Measurements from ENCODE around the gene GARIN5A.
A peak's percentile ranks its signal among the peaks of the same experiment; 100 is the strongest.
"Not testable (repeated sequence)": the region's sequence is repeated elsewhere in the genome, so short reads cannot be mapped to it uniquely, and the experiment has no call there.

The GARIN5A gene

GRCh38 chr19:50488389-50489194, 11.9 kb upstream of the GARIN5A start:
- no peak for DNase-seq (ENCODE audit: low read depth)

GRCh38 chr19:50486823-50487515, 10.3 kb upstream of the GARIN5A start:
- DNase-seq (ENCODE audit: low read depth) = peak; percentile 28

- DNase-seq (ENCODE audit: low read depth) = no peak
These were observed 8.8 kb upstream of the GARIN5A start for GRCh38 chr19:50485284-50485955.

GRCh38 chr19:50482916-50483315, 6.3 kb upstream of the GARIN5A start:
- DNase-seq (ENCODE audit: low read depth) = no peak

- no peak for DNase-seq (ENCODE audit: low read depth)
These were observed 5.7 kb upstream of the GARIN5A start for GRCh38 chr19:50482271-50482855.

GRCh38 chr19:50481351-50482149, 4.9 kb upstream of the GARIN5A start:
- DNase-seq (ENCODE audit: low read depth) = no peak

- no peak for DNase-seq (ENCODE audit: low read depth)
These were observed 3.8 kb upstream of the GARIN5A start for GRCh38 chr19:50480281-50481111.

- no peak for DNase-seq (ENCODE audit: low read depth)
These were observed 3.2 kb upstream of the GARIN5A start for GRCh38 chr19:50479761-50480251.

GRCh38 chr19:50478901-50479715, 2.5 kb upstream of the GARIN5A start:
- DNase-seq (ENCODE audit: low read depth) = no peak

- no peak for DNase-seq (ENCODE audit: low read depth)
These were observed 1.3 kb upstream of the GARIN5A start for GRCh38 chr19:50477751-50478515.

GRCh38 chr19:50476907-50477238, 225 bp upstream of the GARIN5A start:
- no peak for DNase-seq (ENCODE audit: low read depth)

GRCh38 chr19:50475736-50476223, 868 bp downstream of the GARIN5A start:
- peak; percentile 3 for DNase-seq (ENCODE audit: low read depth)

GRCh38 chr19:50475101-50475568, 1.5 kb downstream of the GARIN5A start:
- no peak for DNase-seq (ENCODE audit: low read depth)

- DNase-seq (ENCODE audit: low read depth) = not testable (repeated sequence)
These were observed 3.3 kb downstream of the GARIN5A start for GRCh38 chr19:50473336-50473735.

GRCh38 chr19:50468818-50469217, 7.8 kb downstream of the GARIN5A start:
- no peak for DNase-seq (ENCODE audit: low read depth)

GRCh38 chr19:50467566-50467965, 9.1 kb downstream of the GARIN5A start:
- DNase-seq (ENCODE audit: low read depth) = no peak

GRCh38 chr19:50466706-50467039, 10.0 kb downstream of the GARIN5A start:
- no peak for DNase-seq (ENCODE audit: low read depth)

GRCh38 chr19:50465986-50466705, 10.5 kb downstream of the GARIN5A start:
- no peak for DNase-seq (ENCODE audit: low read depth)
